HG03108 (cell line): ENCODE data around the gene PAX3.
A peak's percentile ranks its signal among the peaks of the same experiment; 100 is the strongest.

ENCODE experiments used
- ATAC-seq: cut with Tn5 transposase; IDR thresholded peaks from one replicate; pipeline ENCODE4 v1.9.1; 2021; ENCODE audit warnings: moderate library complexity; ENCODE audit not compliant: unreplicated experiment

Gene PAX3

GRCh38 chr2:222311319-222311977 is 12.7 kb upstream of the PAX3 start:
- ATAC-seq, result no peak

DNA sequence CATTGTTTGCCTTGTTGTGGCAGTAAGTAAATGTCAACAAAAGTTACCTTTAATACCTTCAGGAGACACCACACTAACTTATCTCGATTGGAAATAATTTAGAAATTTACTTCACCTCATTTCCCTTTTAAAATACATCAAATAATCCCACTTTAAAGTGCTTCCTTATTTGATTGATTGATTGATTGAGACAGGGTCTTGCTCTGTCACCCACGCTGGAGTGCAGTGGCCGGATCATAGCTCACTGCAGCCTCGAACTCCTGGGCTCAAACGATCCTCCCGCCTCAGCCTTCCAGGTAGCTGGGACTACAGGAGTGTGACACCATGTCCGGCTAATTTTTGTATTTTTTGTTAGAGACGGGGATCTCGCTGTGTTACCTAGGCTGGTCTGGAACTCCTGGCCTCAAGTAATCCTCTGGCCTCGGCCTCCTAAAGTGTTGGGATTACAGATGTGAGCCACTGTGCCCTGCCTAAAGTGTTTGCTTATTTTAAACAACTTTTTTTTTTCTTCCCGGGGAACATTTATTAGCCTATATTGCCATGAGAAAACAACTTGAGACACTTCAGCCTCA is 12.0 kb upstream of the PAX3 start:
- no peak for ATAC-seq

- no peak for ATAC-seq
Measured at GRCh38 chr2:222309766-222310165, 11.0 kb upstream of the PAX3 start.

DNA sequence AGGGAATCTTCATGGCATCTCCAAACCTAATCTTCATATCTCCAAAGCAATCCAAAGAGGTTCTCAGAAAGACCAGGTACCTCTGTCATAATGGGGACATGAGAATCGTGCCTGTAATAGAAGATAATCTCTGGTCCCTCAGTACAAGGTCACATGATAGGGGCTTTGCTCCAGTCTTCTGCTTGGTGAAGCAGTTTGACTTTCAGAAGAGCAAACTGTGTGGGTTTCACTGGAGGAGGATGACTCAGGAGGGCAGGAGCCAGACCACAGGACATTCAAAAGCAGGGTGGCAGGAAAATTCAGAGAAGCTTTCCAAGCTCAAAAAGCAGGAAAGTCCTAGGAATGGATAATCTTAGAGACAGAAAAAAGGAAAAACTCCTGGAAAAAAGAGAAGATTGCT is 10.6 kb upstream of the PAX3 start:
- ATAC-seq, result no peak

DNA sequence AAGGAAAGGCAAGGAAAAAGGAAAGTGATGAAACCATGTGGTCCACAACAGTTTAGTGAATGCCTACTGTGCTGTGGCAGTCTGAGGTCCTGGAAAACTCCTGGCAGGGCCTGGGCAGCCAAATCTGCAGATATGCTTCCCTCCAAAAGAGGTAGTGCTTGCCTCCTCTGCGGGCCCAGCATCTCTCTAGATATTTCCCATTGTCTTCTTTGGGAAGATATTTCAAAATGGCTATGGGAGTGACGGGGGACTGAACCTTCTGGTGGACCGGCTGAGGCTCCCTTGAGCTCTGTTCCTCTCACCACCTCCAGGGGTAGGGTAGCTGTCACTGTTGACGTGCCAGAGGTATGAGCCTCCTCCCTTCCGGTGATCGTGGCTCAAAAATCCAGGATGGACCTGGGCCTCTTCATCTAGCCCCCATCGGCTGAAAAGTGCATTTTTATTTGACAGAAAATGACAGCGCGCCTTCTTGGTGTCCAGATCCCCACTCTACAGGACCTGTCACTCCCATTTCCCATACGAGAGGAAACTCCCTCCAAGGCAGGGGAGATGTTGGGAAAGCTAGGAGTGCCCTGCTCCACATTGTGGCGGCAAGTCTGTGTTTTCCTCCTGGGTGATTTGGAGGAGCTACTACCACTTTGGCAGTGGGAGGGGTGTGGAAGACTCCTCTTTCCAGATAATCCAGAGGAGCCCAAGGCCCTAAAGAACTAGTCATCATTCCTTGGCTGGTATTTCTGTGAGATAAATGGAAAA is 9.4 kb upstream of the PAX3 start:
- no peak for ATAC-seq

GRCh38 chr2:222307143-222307756 is 8.5 kb upstream of the PAX3 start:
- no peak for ATAC-seq

- no peak for ATAC-seq
Measured at GRCh38 chr2:222306393-222307142, 7.8 kb upstream of the PAX3 start.

DNA sequence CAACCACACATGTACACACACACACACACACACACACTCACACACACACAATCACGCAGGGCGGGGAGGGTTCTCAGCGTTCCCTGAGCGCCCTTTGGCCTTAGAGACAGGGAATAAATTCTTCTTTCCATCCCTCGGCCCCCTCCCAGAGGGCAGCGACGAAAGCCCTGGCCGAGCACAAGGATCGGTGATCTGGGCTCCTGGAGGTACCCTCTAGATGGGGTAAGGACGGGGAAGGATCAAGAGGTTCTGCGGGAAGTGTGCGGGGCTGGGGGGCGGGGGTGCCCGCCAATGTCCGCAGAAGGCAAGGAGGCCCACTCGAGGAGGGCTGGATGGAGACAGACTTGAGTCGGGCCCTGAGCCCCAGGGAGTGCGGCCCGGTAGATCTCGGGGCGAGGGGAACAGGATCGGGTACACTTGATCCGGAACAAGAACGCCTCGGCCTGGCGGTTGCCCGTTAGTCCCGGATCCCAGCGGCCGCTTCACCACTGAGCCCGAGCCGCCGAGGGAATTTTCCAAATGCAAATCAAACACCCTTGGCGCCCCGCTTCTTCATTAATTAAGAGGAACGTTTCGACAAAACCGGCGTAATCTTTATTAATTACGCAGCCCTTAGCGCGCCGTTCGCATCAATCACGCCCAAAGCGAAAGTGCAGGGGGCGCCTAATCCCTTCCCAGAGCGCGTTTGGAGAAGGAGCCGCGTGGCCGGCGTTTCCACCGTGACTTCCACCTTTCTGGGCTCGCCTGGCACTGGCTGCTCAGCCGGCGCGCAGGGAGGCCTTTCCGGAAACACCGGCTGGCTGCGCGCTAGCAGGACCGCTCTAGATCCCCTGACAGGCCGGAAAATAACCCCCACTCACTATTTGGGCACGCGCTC is 7.0 kb upstream of the PAX3 start:
- peak; percentile 57 for ATAC-seq

DNA sequence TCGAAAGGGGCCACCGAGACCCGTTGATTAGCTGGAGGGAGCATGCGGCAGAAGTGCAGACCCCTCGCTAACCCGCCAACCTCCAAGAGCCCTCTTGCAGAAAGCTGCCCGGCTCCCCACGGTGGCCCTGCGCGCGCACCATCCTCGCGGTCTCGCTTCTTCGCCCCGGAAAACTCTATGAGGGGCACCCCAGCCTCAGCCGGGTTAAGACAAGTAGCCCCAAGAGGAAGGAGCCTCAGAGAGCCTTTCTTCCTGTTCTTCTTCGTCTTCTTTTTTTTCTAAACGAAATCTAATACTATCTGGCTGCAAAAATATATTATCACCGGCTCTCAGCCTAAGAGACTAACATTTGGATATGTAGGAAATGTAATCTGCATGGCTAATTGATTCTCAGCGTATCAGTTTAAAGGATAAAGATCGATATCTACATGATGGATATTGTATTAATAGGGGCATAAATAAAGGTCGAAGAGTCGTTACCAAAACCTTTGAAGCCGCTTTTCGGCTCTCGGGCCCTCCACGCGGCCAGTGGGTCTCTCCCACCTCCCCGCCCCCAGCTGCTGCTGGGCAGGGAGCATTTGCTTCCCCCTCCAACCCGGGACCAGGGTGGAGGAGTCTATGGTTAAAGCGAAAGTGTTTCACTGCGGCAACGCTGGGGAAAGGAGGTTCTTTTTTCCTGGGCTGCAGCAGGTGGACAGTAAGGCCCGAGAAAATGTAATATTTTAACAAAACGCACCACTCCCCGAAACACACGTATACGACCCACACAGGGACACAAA is 6.1 kb upstream of the PAX3 start:
- ATAC-seq, result no peak

DNA sequence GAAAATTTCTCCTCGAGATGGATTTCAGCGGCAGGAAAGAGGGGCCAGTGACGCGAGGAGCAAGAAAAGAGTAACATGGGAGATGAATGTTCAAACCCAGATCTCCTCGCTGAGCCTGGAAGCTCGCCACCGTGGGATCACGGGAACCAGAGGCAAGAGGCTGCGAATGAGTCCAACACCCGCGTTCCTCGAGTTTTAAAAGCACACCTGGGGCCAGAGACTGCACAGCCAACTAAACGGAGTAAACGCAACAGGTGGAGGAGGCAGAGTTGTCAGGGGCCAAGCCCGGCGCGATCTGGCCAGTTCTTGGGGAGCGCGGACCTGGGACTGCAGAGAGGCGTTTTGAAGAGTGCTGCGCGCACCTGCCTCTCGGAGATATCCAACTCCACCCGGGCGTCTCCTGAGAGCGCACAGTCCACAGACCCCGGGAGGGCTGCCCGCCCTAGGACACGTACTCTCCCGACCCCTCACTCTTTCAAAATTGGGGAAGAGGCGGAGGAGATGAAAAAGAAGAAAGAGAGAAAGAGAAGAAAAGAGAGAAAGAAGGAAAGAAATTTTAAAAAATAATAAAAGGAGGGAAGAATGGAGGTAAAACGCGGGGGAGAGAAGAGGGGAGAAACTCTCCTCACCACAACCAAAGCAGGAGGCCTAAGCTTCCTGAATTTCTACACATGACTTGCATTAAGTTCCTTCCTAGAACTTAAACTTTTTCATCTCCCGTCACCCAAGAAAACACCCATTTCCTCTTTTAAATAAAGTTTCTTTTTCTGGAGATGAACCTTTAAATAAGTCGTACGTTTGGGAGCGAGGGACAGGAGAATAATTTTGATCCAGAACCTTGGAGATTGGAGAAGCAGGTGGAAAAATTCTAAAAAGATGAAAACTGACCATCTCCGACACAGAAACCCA is 5.3 kb upstream of the PAX3 start:
- ATAC-seq, result no peak

DNA sequence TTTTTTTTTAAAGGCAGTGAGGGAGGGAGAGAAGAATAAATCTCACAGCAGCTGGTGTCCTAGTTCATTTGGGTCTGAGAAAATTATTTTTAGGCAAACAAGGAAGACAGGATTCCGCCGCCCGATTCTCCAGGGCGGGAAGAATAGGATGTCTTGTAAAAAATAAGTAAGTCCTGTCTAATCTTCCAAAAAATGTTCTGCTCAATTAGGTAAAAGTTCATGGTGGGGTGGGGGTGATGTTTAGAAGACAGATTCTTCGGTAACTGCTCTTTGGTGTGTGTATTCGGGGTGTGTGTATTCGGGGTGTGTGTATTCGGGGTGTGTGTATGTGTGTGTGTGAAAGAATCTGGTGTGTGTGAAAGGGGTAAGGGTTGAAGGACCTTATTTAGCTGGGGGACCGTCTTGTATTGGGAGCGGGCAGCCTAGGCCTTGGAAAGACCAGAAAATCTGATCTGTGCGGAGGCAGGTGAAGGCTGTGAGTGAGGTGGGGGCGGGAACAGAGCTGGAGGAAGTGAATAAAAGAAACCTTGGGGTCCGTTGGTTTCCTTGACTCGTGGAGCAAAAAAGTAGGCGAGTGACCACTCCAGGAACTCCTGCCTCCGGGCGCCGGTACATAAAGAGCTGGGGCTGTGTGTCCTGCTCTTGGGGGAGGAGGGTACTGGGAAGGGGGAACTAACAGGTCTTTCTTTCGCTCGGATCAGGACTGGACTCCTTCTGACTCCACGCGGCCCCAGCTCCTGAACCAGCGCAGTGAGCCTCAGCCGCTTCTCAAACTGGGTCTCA is 4.4 kb upstream of the PAX3 start:
- ATAC-seq, result no peak

DNA sequence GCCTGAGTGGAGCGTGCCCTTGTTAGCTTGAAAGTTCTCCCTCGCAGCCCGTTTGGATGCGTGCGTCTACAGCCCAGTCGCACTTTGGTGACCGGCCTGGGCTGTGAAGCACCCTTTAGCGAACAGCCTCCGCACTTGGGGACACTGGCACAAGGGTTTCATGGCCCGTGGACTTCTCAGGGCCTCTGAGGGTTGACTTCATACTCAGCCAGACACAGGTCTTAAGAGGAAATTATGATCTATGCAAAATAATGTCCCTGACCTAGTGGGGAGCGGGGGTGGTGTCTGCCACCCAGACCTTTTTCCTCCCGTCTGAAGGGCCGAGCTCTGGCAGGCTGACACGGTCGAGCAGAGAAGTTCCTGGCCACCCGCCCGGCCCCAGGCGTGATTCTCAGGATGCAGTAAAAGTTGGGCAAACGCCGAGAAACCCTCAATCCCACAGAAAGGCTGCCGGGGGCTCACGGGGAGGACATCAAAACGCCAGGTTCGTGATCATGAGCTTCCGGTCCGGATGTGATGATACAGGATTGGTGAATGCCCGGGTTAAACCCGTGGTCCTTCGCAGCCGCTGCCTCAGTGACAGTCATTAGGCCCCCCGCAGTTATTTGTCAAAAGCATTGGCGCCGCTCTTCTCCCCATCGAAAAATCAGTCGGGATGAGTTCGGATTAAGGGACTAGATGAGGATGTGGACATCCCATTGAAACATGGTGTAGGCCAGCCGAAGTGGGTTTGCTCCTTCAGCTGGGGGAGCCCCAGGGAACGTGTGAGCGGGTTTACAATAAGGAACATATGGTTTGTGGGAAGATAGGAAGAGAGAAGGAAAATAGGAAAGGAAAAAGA is 3.6 kb upstream of the PAX3 start:
- no peak for ATAC-seq

DNA sequence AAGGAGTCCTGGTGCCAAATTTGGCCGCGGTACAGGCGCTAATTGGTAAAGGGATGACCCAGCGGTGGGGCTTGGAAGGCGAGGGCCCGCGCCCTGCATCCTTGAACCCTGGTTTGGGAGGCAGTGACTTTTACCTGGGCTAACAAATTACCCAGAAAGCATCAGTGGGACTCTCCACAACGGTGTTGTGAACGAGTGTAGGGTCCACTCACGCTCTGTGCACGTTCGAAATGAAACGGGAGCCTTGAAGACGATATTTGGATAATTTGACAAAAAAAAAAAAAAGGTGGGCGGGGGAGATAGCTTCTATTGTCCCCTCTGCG is 3.0 kb upstream of the PAX3 start:
- ATAC-seq, result no peak

GRCh38 chr2:222301053-222301795 is 2.4 kb upstream of the PAX3 start:
- no peak for ATAC-seq

DNA sequence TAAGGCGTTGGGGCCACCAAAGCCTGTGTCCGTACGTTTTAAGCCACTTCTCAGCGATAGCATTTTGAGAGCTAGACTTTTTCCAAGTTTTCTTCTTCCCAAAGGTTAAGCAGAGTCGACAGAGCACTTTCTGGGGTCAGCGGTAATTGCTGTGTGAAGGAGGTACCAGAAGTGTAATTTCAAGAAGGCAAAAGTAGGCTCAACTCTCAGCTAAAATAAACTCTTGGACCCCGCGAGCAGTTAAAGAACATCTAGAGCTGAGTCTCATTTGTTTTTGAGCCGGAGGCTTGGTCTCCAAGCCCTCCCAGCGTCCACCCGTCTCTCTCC is 1.9 kb upstream of the PAX3 start:
- ATAC-seq, result no peak

GRCh38 chr2:222299906-222300725 is 1.3 kb upstream of the PAX3 start:
- ATAC-seq, result no peak
